ENCODE results near the gene CENPP.

Gene CENPP

DNA sequence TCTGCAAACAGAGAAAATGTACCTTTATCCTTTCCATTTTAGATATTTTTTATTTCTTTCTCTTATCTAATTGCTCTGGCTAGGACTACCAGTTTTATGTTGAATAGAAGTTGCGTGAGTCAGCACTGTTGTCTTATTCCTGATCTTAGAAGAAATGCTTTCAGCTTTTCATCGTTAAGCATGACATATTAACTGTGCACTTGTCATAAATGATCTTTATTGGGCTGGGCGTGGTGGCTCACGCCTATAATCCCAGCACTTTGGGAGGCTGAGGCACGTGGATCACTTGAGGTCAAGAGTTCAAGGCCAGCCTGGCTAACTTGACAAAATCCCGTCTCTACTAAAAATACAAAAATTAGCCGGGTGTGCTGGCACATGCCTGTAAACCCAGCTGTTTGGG is 218.2 kb downstream of the CENPP start:
- no peak for TF ChIP-seq CTCF (conservative IDR thresholded peaks at IDR 0.05; ENCODE audit: low read depth)
- CTCF ChIA-PET: interaction anchor here (0.6 kb wide), 1 partner anchor 149 kb away, joined by 3 read pairs; no protein-coding TSS in a partner anchor
- POLR2A ChIA-PET (ENCODE audit: low non-redundant PET): no interaction called here
- no peak for DNase-seq (ENCODE audit: low spot score)
- no peak overlapping the region for H3K27ac ChIP-seq

DNA sequence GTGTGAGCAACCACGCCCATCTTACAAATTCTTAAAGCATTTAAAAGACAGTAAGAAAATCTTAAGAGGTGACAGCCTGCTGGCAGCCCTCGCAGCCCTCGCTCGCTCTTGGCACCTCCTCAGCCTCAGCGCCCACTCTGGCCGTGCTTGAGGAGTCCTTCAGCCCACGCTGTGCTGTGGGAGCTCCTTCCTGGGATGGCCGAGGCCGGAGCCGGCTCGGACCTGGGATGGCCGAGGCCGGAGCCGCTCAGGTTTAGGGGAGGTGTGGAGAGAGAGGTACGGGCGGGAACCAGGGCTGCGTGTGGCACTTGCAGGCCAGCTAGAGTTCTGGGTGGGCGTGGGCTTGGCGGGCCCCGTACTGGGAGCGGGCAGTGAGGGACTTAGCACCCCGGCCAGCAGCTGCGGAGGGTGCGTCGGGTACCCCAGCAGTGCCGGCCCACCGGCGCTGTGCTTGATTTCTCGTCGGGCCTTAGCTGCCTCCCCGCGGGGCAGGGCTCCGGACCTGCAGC is 219.3 kb downstream of the CENPP start:
- ChIA-PET CTCF (no interaction called here), POLR2A (ENCODE audit: low non-redundant PET) (no interaction called here)
- H3K27ac ChIP-seq: no peak overlapping the region
- DNase-seq (ENCODE audit: low spot score): no peak
- no peak for TF ChIP-seq CTCF (conservative IDR thresholded peaks at IDR 0.05; ENCODE audit: low read depth)

DNA sequence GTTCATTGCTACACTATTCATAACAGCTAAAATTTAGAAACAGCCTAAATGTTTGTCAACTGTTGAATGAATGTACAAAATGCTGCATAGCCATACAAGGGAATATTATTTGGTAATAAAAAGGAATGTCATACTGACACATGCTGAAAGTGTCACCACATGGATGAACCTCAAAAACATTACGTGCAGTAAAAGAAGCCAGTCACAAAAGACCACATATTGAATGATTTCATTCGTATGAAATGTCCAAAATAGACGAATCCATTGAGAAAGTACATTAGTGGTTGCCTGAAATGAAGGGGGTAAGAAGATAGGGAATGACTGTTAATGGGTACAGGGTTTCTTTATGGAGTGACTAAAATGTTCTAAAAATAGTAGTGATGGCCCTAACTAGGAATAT is 221.6 kb downstream of the CENPP start:
- H3K27ac ChIP-seq: no peak overlapping the region
- TF ChIP-seq CTCF (conservative IDR thresholded peaks at IDR 0.05; ENCODE audit: low read depth): no peak
- DNase-seq (ENCODE audit: low spot score): no peak
- ChIA-PET CTCF (interaction anchor here (0.8 to 1.2 kb wide), 2 partner anchors 10 to 13 kb away, joined by 3 to 6 read pairs; no protein-coding TSS in a partner anchor), POLR2A (ENCODE audit: low non-redundant PET) (no interaction called here)

DNA sequence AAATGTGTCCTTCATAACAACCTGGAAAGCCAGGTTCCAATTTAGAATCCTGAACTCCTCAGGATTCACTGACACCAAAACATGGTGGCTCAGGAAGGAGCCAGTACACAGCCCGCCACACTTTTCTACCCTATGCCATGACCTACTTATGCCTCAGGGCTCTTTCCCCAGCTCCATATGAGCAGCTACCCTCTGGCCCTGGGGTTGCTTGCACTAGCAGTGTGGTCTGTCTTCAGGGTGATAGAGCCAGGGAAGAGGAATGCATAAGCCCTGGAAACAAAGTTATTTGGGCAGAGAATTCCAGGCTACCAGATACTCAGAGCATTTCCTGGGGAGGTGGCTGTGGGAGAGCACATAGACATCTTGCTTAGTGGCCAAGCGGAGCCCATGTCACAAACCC is 225.0 kb downstream of the CENPP start:
- ChIA-PET POLR2A (ENCODE audit: low non-redundant PET) (no interaction called here), CTCF (no interaction called here)
- no peak for DNase-seq (ENCODE audit: low spot score)
- no peak for TF ChIP-seq CTCF (conservative IDR thresholded peaks at IDR 0.05; ENCODE audit: low read depth)
- H3K27ac ChIP-seq: no peak overlapping the region

GRCh38 chr9:92558612-92559374 is 233.0 kb downstream of the CENPP start:
- no peak for TF ChIP-seq CTCF (conservative IDR thresholded peaks at IDR 0.05; ENCODE audit: low read depth)
- ChIA-PET POLR2A (ENCODE audit: low non-redundant PET) (no interaction called here), CTCF (interaction anchor here (1.0 kb wide), 1 partner anchor 232 kb away, joined by 4 read pairs; no protein-coding TSS in a partner anchor)
- DNase-seq (ENCODE audit: low spot score): no peak
- H3K27ac ChIP-seq: 0 out of 2 replicates have a peak overlapping the region, but pooled peaks have one; percentile 0

GRCh38 chr9:92561374-92562330 is 235.9 kb downstream of the CENPP start:
- DNase-seq (ENCODE audit: low spot score): no peak
- no peak overlapping the region for H3K27ac ChIP-seq
- POLR2A ChIA-PET (ENCODE audit: low non-redundant PET): no interaction called here
- CTCF ChIA-PET: interaction anchor here (0.6 kb wide), 1 partner anchor 334 kb away, joined by 6 read pairs; no protein-coding TSS in a partner anchor
- no peak for TF ChIP-seq CTCF (conservative IDR thresholded peaks at IDR 0.05; ENCODE audit: low read depth)
